ENCODE data around the gene KCNA2. TPM values are rescaled to one million over a fixed set of nuclear protein-coding genes. Genes with fewer than 3 reads are reported as not detected.

The KCNA2 gene
- total RNA-seq, 1 experiment from 2014 or later: not detected

DNA sequence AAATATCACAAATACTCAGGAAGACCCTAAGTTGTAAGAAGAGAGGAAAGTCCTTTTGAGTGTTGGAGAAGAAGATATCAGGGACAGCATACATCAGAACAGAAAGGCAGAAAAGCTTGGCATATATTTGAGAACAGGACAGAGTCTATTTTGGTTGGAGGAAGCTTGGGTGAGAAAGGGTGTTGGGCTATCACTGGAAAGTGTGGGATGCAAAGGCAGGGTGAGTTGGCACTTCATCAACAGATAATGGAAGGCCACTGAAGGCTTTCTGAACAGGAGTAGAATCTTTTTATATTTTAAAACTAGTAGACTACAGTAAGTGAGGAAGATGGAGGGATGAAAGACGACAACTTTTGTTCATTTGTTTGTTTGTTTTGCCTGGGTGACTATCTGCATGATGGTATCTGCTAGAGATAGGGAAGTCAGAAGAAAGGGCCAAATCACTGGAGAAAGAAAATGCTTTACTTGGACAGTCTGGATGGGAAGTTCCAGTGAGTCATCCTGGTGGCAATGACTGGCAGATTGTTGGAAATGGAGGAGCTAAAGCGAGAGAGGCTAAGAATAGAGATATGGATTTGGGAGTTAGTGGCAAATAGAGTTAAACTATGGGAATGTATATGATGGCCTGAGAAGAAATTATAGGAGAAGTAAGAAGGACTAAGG, 33.7 kb upstream of the KCNA2 start:
- POLR2A ChIA-PET: no interaction called here
- Mint-ChIP-seq H3K4me1 (ENCODE audit: insufficient read depth, unreplicated experiment) (peaks cover 11% of the 10 kb centered on the region), H3K4me3 (ENCODE audit: unreplicated experiment) (no peak overlapping the region), H3K27me3 (ENCODE audit: insufficient read depth, unreplicated experiment) (peaks cover 61% of the 10 kb centered on the region), H3K27ac (ENCODE audit: low read depth, unreplicated experiment) (no peak overlapping the region), H3K9me3 (ENCODE audit: unreplicated experiment) (no peaks in the 10 kb centered on the region), H3K36me3 (ENCODE audit: insufficient read depth, unreplicated experiment) (no peaks in the 10 kb centered on the region)
- intact Hi-C loops (cut with micrococcal nuclease): loop anchor here (10.0 kb wide), 1 partner anchor 355 kb away; no protein-coding TSS in a partner anchor
- BruUV-seq (replicated peaks): no TSS peak
- TF ChIP-seq, protein P1, sequence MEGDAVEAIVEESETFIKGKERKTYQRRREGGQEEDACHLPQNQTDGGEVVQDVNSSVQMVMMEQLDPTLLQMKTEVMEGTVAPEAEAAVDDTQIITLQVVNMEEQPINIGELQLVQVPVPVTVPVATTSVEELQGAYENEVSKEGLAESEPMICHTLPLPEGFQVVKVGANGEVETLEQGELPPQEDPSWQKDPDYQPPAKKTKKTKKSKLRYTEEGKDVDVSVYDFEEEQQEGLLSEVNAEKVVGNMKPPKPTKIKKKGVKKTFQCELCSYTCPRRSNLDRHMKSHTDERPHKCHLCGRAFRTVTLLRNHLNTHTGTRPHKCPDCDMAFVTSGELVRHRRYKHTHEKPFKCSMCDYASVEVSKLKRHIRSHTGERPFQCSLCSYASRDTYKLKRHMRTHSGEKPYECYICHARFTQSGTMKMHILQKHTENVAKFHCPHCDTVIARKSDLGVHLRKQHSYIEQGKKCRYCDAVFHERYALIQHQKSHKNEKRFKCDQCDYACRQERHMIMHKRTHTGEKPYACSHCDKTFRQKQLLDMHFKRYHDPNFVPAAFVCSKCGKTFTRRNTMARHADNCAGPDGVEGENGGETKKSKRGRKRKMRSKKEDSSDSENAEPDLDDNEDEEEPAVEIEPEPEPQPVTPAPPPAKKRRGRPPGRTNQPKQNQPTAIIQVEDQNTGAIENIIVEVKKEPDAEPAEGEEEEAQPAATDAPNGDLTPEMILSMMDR (IDR thresholded peaks at IDR 0.05; ENCODE audit: unreplicated experiment): no peak
- CTCF ChIA-PET: interaction anchor here (0.7 to 2.2 kb wide), 4 partner anchors 10 to 387 kb away, joined by 3 to 7 read pairs (median 5); no protein-coding TSS in a partner anchor
- DNase-seq (ENCODE audit: unreplicated experiment): peak; percentile 14

DNA sequence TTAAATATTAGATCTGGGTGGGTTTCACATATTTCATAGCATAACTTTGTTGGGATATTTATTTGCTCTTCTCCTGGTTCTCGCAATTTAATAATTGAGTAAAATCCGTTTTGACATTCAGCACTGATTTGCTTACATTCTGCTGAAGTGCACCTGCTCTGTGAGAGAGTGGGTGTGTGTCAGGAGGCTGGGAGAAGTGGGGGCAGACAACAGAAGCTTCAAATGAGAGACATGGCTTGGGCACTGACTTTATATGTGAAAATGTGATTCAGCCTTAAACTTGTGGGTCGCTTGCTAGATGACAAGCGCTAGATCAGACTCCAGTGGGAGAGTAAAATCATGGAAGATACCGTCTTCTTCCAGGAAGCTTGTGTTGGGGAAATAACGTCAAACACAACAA, 32.4 kb upstream of the KCNA2 start:
- Mint-ChIP-seq H3K9me3 (ENCODE audit: unreplicated experiment) (no peaks in the 10 kb centered on the region), H3K36me3 (ENCODE audit: insufficient read depth, unreplicated experiment) (no peaks in the 10 kb centered on the region), H3K27me3 (ENCODE audit: insufficient read depth, unreplicated experiment) (peaks cover 58% of the 10 kb centered on the region), H3K4me3 (ENCODE audit: unreplicated experiment) (no peak overlapping the region), H3K27ac (ENCODE audit: low read depth, unreplicated experiment) (no peak overlapping the region), H3K4me1 (ENCODE audit: insufficient read depth, unreplicated experiment) (peaks cover 19% of the 10 kb centered on the region)
- CTCF ChIA-PET: interaction anchor here (0.6 to 5.5 kb wide), 8 partner anchors 9 to 354 kb away, joined by 3 to 29 read pairs (median 6); no protein-coding TSS in a partner anchor
- POLR2A ChIA-PET: interaction anchor here (0.6 kb wide), 1 partner anchor 1065 kb away, joined by 3 read pairs; no protein-coding TSS in a partner anchor
- no TSS peak for BruUV-seq (replicated peaks)
- TF ChIP-seq, protein P1 (IDR thresholded peaks at IDR 0.05; ENCODE audit: unreplicated experiment): no peak
- intact Hi-C loops (cut with micrococcal nuclease): loop anchor here (10.0 kb wide), 1 partner anchor 356 kb away; no protein-coding TSS in a partner anchor
- DNase-seq (ENCODE audit: unreplicated experiment): no peak

DNA sequence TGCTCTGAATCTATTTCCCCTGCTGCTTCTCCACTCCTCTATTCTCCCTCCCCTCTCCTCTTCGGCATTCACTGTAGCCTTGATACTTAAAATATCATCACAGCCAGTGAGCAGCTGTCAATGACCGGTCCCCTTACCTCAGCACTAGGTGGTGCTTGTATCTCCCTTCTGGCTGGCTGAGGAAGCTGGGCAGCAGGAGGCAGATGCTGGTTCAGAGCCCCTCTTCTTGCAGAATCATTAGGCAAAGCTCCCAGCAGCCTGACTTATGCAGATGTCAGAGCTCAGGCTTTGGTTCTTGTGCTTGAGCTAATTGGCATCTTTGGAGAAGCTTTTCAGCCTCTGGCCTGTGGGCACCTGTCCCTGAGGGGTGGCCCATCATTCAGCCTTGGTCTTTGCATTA, 31.9 kb upstream of the KCNA2 start:
- CTCF ChIA-PET: interaction anchor here (0.6 to 5.5 kb wide), 6 partner anchors 8 to 354 kb away, joined by 3 to 29 read pairs (median 6); no protein-coding TSS in a partner anchor
- Mint-ChIP-seq H3K27me3 (ENCODE audit: insufficient read depth, unreplicated experiment) (peaks cover 53% of the 10 kb centered on the region), H3K27ac (ENCODE audit: low read depth, unreplicated experiment) (no peak overlapping the region), H3K36me3 (ENCODE audit: insufficient read depth, unreplicated experiment) (no peaks in the 10 kb centered on the region), H3K4me3 (ENCODE audit: unreplicated experiment) (no peak overlapping the region), H3K9me3 (ENCODE audit: unreplicated experiment) (no peaks in the 10 kb centered on the region), H3K4me1 (ENCODE audit: insufficient read depth, unreplicated experiment) (peaks cover 19% of the 10 kb centered on the region)
- intact Hi-C loops (cut with micrococcal nuclease): loop anchor here (10.0 kb wide), 1 partner anchor 357 kb away; no protein-coding TSS in a partner anchor
- DNase-seq (ENCODE audit: unreplicated experiment): no peak
- TF ChIP-seq, protein P1 (IDR thresholded peaks at IDR 0.05; ENCODE audit: unreplicated experiment): no peak
- POLR2A ChIA-PET: no interaction called here
- no TSS peak for BruUV-seq (replicated peaks)

DNA sequence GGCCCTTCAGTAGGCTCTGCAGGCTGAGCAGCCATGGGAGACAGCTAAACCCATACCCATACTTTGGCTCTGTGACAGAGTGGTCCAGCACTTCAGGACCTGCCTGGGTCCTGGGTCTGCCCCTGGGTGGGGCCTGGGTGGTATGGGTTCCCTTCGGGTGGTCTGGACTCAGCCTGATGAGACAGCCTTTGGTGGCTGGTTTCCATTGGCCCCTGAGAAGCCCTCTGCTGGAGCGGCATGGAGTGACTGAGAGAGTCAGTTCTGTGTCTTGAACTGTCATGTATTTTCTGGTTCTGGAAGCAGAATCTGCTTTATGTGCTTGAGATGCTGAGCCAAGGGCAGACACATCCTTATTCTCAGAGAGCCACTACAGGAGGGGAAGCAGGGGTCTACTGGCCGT, 31.3 kb upstream of the KCNA2 start:
- no peak for DNase-seq (ENCODE audit: unreplicated experiment)
- intact Hi-C loops (cut with micrococcal nuclease): loop anchor here (10.0 kb wide), 1 partner anchor 357 kb away; no protein-coding TSS in a partner anchor
- CTCF ChIA-PET: interaction anchor here (0.6 to 5.5 kb wide), 6 partner anchors 18 to 144 kb away, joined by 3 to 29 read pairs (median 11); no protein-coding TSS in a partner anchor
- Mint-ChIP-seq H3K36me3 (ENCODE audit: insufficient read depth, unreplicated experiment) (no peaks in the 10 kb centered on the region), H3K4me1 (ENCODE audit: insufficient read depth, unreplicated experiment) (peaks cover 19% of the 10 kb centered on the region), H3K9me3 (ENCODE audit: unreplicated experiment) (no peaks in the 10 kb centered on the region), H3K4me3 (ENCODE audit: unreplicated experiment) (no peak overlapping the region), H3K27ac (ENCODE audit: low read depth, unreplicated experiment) (no peak overlapping the region), H3K27me3 (ENCODE audit: insufficient read depth, unreplicated experiment) (peaks cover 48% of the 10 kb centered on the region)
- BruUV-seq (replicated peaks): no TSS peak
- TF ChIP-seq, protein P1 (IDR thresholded peaks at IDR 0.05; ENCODE audit: unreplicated experiment): no peak
- POLR2A ChIA-PET: no interaction called here
